IPS DF 6.9 (cell line): ENCODE data around the gene CFAP70.

Source experiments
- DNase-seq: peaks from one replicate; pipeline ENCODE4 v3.0.0-alpha.2; 2013; ENCODE audit warnings: low read depth, low spot score
- H3K27ac ChIP-seq: one replicate; pipeline ENCODE4 v1.5.1; 2013; ENCODE audit warnings: low read length, control low read depth
- H3K27me3 ChIP-seq: 2 replicates; pipeline ENCODE4 v1.6.1; 2013; ENCODE audit warnings: mild to moderate bottlenecking, low read length; ENCODE audit not compliant: control insufficient read depth, insufficient read depth
- H3K36me3 ChIP-seq: 2 replicates; pipeline ENCODE4 v1.6.1; 2013; ENCODE audit warnings: low read length; ENCODE audit not compliant: control insufficient read depth, insufficient read depth
- H3K4me1 ChIP-seq: 2 replicates; pipeline ENCODE4 v1.6.1; 2013; ENCODE audit warnings: low read length; ENCODE audit not compliant: control insufficient read depth, insufficient read depth
- H3K4me3 ChIP-seq: 2 replicates; pipeline ENCODE4 v1.5.1; 2013; ENCODE audit warnings: mild to moderate bottlenecking, low read length
- H3K9me3 ChIP-seq: 2 replicates; pipeline ENCODE4 v1.6.1; 2013; ENCODE audit warnings: low read length, inconsistent platforms; ENCODE audit not compliant: control insufficient read depth, insufficient read depth
- WGBS: extraction: QIAGEN DNeasy Blood & Tissue Kit; methylation state at CpG from one replicate; pipeline ENCODE4 v1.1.7; 2013; ENCODE audit warnings: mixed read lengths, missing lambda C conversion rate; ENCODE audit not compliant: insufficient read length, insufficient coverage; 5-methylcytosine and 5-hydroxymethylcytosine counted together

CFAP70 gene

GRCh38 chr10:73219384-73219783 is 139.3 kb downstream of the CFAP70 start:
- no peak for DNase-seq
- Histone ChIP-seq H3K27me3 (no peaks in the 10 kb centered on the region), H3K36me3 (no peaks in the 10 kb centered on the region; the same call in 1 of the 2 replicates), H3K9me3 (no peaks in the 10 kb centered on the region), H3K27ac (no peak overlapping the region), H3K4me3 (no peak overlapping the region), H3K4me1 (no peaks in the 10 kb centered on the region)

- Histone ChIP-seq H3K36me3 (no peaks in the 10 kb centered on the region; the same call in 1 of the 2 replicates), H3K27ac (no peak overlapping the region), H3K9me3 (no peaks in the 10 kb centered on the region), H3K27me3 (no peaks in the 10 kb centered on the region), H3K4me3 (no peak overlapping the region), H3K4me1 (no peaks in the 10 kb centered on the region)
- peak; percentile 5 for DNase-seq
- WGBS: no CpG with 5 or more reads among the region's 2 CpGs
Measured at GRCh38 chr10:73218431-73219191, 140.1 kb downstream of the CFAP70 start.

- Histone ChIP-seq H3K27ac (no peak overlapping the region), H3K9me3 (no peaks in the 10 kb centered on the region), H3K4me3 (no peak overlapping the region), H3K4me1 (no peaks in the 10 kb centered on the region), H3K27me3 (no peaks in the 10 kb centered on the region), H3K36me3 (no peaks in the 10 kb centered on the region; the same call in 1 of the 2 replicates)
- no CpG with 5 or more reads among the region's 2 CpGs for WGBS
- no peak for DNase-seq
Measured at GRCh38 chr10:73217628-73218027, 141.0 kb downstream of the CFAP70 start.

GRCh38 chr10:73215749-73216148 is 142.9 kb downstream of the CFAP70 start:
- Histone ChIP-seq H3K4me1 (no peaks in the 10 kb centered on the region), H3K9me3 (no peaks in the 10 kb centered on the region), H3K36me3 (no peaks in the 10 kb centered on the region; the same call in 1 of the 2 replicates), H3K27me3 (no peaks in the 10 kb centered on the region), H3K27ac (no peak overlapping the region), H3K4me3 (no peak overlapping the region)
- no CpG with 5 or more reads among the region's 1 CpG for WGBS
- DNase-seq: no peak

- Histone ChIP-seq H3K4me1 (no peaks in the 10 kb centered on the region), H3K9me3 (no peaks in the 10 kb centered on the region), H3K27me3 (no peaks in the 10 kb centered on the region), H3K4me3 (no peak overlapping the region), H3K36me3 (no peaks in the 10 kb centered on the region), H3K27ac (no peak overlapping the region)
- no CpG with 5 or more reads among the region's 4 CpGs for WGBS
- DNase-seq: no peak
Measured at GRCh38 chr10:73211106-73211811, 147.4 kb downstream of the CFAP70 start.

GRCh38 chr10:73210395-73211105 is 148.1 kb downstream of the CFAP70 start:
- no peaks in the 10 kb centered on the region for H3K4me1 ChIP-seq
- H3K27me3 ChIP-seq: no peaks in the 10 kb centered on the region
- no peak overlapping the region for H3K4me3 ChIP-seq
- H3K9me3 ChIP-seq: no peaks in the 10 kb centered on the region
- WGBS: no CpG with 5 or more reads among the region's 3 CpGs
- H3K36me3 ChIP-seq: no peaks in the 10 kb centered on the region
- no peak overlapping the region for H3K27ac ChIP-seq
- no peak for DNase-seq

GRCh38 chr10:73209705-73210104 is 149.0 kb downstream of the CFAP70 start:
- Histone ChIP-seq H3K9me3 (no peaks in the 10 kb centered on the region), H3K4me1 (no peaks in the 10 kb centered on the region), H3K27me3 (no peaks in the 10 kb centered on the region), H3K4me3 (no peak overlapping the region), H3K27ac (no peak overlapping the region), H3K36me3 (no peaks in the 10 kb centered on the region)
- no peak for DNase-seq
- no CpG with 5 or more reads among the region's 1 CpG for WGBS

GRCh38 chr10:73207883-73208282 is 150.8 kb downstream of the CFAP70 start:
- no peaks in the 10 kb centered on the region for H3K36me3 ChIP-seq
- no peaks in the 10 kb centered on the region for H3K27me3 ChIP-seq
- no CpG with 5 or more reads among the region's 2 CpGs for WGBS
- H3K27ac ChIP-seq: no peak overlapping the region
- no peaks in the 10 kb centered on the region for H3K4me1 ChIP-seq
- no peak for DNase-seq
- no peaks in the 10 kb centered on the region for H3K9me3 ChIP-seq
- H3K4me3 ChIP-seq: no peak overlapping the region

GRCh38 chr10:73206385-73206784 is 152.3 kb downstream of the CFAP70 start:
- H3K4me1 ChIP-seq: no peaks in the 10 kb centered on the region
- H3K9me3 ChIP-seq: no peaks in the 10 kb centered on the region
- DNase-seq: no peak
- H3K27ac ChIP-seq: no peak overlapping the region
- no peaks in the 10 kb centered on the region for H3K27me3 ChIP-seq
- no CpG with 5 or more reads among the region's 5 CpGs for WGBS
- H3K4me3 ChIP-seq: no peak overlapping the region
- H3K36me3 ChIP-seq: no peaks in the 10 kb centered on the region

GRCh38 chr10:73205890-73206289 is 152.8 kb downstream of the CFAP70 start:
- Histone ChIP-seq H3K4me3 (no peak overlapping the region), H3K27me3 (no peaks in the 10 kb centered on the region), H3K9me3 (no peaks in the 10 kb centered on the region), H3K4me1 (no peaks in the 10 kb centered on the region), H3K36me3 (no peaks in the 10 kb centered on the region), H3K27ac (no peak overlapping the region)
- DNase-seq: no peak
- no CpG with 5 or more reads among the region's 1 CpG for WGBS
